K562 (cell line): ENCODE results near the gene RCOR2. TPM values are rescaled to one million over a fixed set of nuclear protein-coding genes. Genes with fewer than 3 reads are reported as not detected.

Experiments used
- ATAC-seq: fragments of 200-7000 bp; cut with Tn5 transposase; 3 replicates; pipeline ENCODE4 v1.9.1; 2020; ENCODE audit warnings: moderate library complexity
- BruUV-seq: library from RNA; stranded (reverse); fragments of 400-500 nt; replicated peaks from 2 replicates; lab custom pipeline; 2021; lab: Mats Ljungman, UMichigan
- CTCF ChIA-PET: fragments of 300-600 bp; formaldehyde crosslinking; extraction: SDS; loops from one replicate; lab custom pipeline; 2021; ENCODE audit warnings: low intra/inter-chr PET ratio; lab: Yijun Ruan, JAX
- POLR2A ChIA-PET: fragments of 300-600, 350-650 bp; sonication (Branson Sonifier 250); formaldehyde crosslinking; extraction: SDS; loops from one replicate; lab custom pipeline; 2021; ENCODE audit warnings: antibody characterized with exemption, inconsistent platforms; lab: Yijun Ruan, JAX
- DNase-seq, 4 experiments: peaks; one replicate each; pipeline versions ENCODE4 v3.0.0 to v3.0.0-alpha.2; 2011 to 2018; ENCODE audit warnings: low spot score in 3 of 4, mixed read lengths in 3 of 4; ENCODE audit errors: extremely low read depth in 1 of 4
- FAIRE-seq: peaks from 2 replicates; lab custom pipeline; 2011; peaks lifted over from hg19 to GRCh38; lab: Jason Lieb, UNC
- H2AFZ ChIP-seq: 2 replicates; pipeline ENCODE4 v1.6.0; 2011; ENCODE audit warnings: low read depth, low read length, control low read depth, inconsistent platforms
- H3K27ac ChIP-seq: fragments of 200-600 bp; 3 replicates; pipeline ENCODE4 v1.8.0; 2011; ENCODE audit warnings: low read depth, mild to moderate bottlenecking, control low read depth, inconsistent platforms, low read length, moderate library complexity, mixed read lengths; ENCODE audit errors: extremely low read depth
- H3K27me3 ChIP-seq, 2 experiments: fragments of 300-600 bp in 1 of 2; 2 replicates in 1 of 2; 3 replicates in 1 of 2; pipeline versions ENCODE4 v1.6.0 to v1.8.0; 2011; ENCODE audit warnings: inconsistent platforms in 2 of 2, low read length in 2 of 2, mild to moderate bottlenecking in 1 of 2, mixed read lengths in 1 of 2, moderate library complexity in 1 of 2; ENCODE audit not compliant: control insufficient read depth in 2 of 2, insufficient read depth in 2 of 2
- H3K36me3 ChIP-seq: fragments of 300-600 bp; 3 replicates; pipeline ENCODE4 v1.8.0; 2011; ENCODE audit warnings: mild to moderate bottlenecking, low read length, inconsistent platforms; ENCODE audit not compliant: control insufficient read depth, insufficient read depth
- H3K4me1 ChIP-seq, 2 experiments: fragments of 200-600 bp in 1 of 2; replicated peaks in 1 of 2; 2 replicates in 1 of 2; 3 replicates in 1 of 2; pipeline versions ENCODE4 v1.5.1 to v1.8.0; 2011; ENCODE audit warnings: inconsistent platforms in 2 of 2, low read length in 2 of 2, mild to moderate bottlenecking in 1 of 2, mixed read lengths in 1 of 2, moderate library complexity in 1 of 2; ENCODE audit not compliant: control insufficient read depth in 2 of 2, insufficient read depth in 2 of 2
- H3K4me2 ChIP-seq: 2 replicates; pipeline ENCODE4 v1.6.1; 2011; ENCODE audit warnings: low read length, control low read depth, inconsistent platforms, mixed read lengths; ENCODE audit not compliant: insufficient read depth
- H3K4me3 ChIP-seq: fragments of 200-600 bp; sonication (generic), shearing (Covaris generic); 2 replicates; pipeline ENCODE4 v1.5.1; 2016; ENCODE audit warnings: control low read depth, inconsistent platforms
- H3K79me2 ChIP-seq: fragments of 200-600 bp; 3 replicates; pipeline ENCODE4 v1.8.0; 2011; ENCODE audit warnings: low read length, inconsistent platforms; ENCODE audit not compliant: control insufficient read depth, insufficient read depth
- H3K9ac ChIP-seq, 2 experiments: 2 replicates each; pipeline versions ENCODE4 v1.6.0 to v1.6.1; 2011; ENCODE audit warnings: low read depth in 2 of 2, low read length in 2 of 2, control low read depth in 1 of 2, inconsistent platforms in 1 of 2, mild to moderate bottlenecking in 1 of 2, mixed read lengths in 1 of 2; ENCODE audit not compliant: insufficient read depth in 1 of 2
- H3K9me1 ChIP-seq: one replicate; pipeline ENCODE4 v1.6.0; 2011; ENCODE audit warnings: inconsistent platforms, mild to moderate bottlenecking, low read length, moderate library complexity; ENCODE audit not compliant: control insufficient read depth, insufficient read depth
- H3K9me3 ChIP-seq: replicated peaks from 2 replicates; pipeline ENCODE4 v1.5.1; 2011; ENCODE audit warnings: low read depth, low read length, inconsistent platforms; ENCODE audit not compliant: control insufficient read depth, insufficient read depth
- H4K20me1 ChIP-seq: replicated peaks from 2 replicates; pipeline ENCODE4 v1.6.1; 2011; ENCODE audit warnings: low read length, inconsistent platforms, mixed read lengths; ENCODE audit not compliant: control insufficient read depth, insufficient read depth
- FOXA3 ChIP-seq, 2 experiments: fragments of 450-650 bp in 1 of 2; sonication (generic) in 1 of 2; formaldehyde crosslinking; IDR thresholded peaks in 1 of 2; conservative IDR thresholded peaks in 1 of 2; 2 replicates each; pipeline versions ENCODE4 v1.4.0 to v1.8.0; 2020 to 2022; ENCODE audit warnings: mild to moderate bottlenecking in 2 of 2, missing genetic modification reagents in 1 of 2
- HNRNPLL ChIP-seq: fragments of 200-400 bp; formaldehyde crosslinking; IDR thresholded peaks from 2 replicates; pipeline ENCODE4 v1.6.1; 2017; ENCODE audit warnings: low read length, low read depth, mild to moderate bottlenecking; ENCODE audit not compliant: poor library complexity, severe bottlenecking
- MXI1 ChIP-seq: IDR thresholded peaks from 2 replicates; pipeline ENCODE4 v1.6.1; 2011; ENCODE audit warnings: low read depth, mild to moderate bottlenecking, improper control_type of control experiment, low read length
- PCBP2 ChIP-seq: fragments of 200-400 bp; formaldehyde crosslinking; IDR thresholded peaks from 2 replicates; pipeline ENCODE4 v1.6.1; 2018; ENCODE audit warnings: low read length, low read depth, mild to moderate bottlenecking, moderate library complexity; ENCODE audit not compliant: poor library complexity, severe bottlenecking
- RB1 ChIP-seq: fragments of 450-650 bp; IDR thresholded peaks from 2 replicates; pipeline ENCODE4 v1.6.1; 2017; ENCODE audit warnings: low read depth, mild to moderate bottlenecking
- SP1 ChIP-seq: sonication (generic); formaldehyde crosslinking; IDR thresholded peaks from 2 replicates; pipeline ENCODE4 v1.8.1; 2022; ENCODE audit warnings: mild to moderate bottlenecking, missing genetic modification reagents
- STAG1 ChIP-seq: sonication (generic); formaldehyde crosslinking; IDR thresholded peaks from 2 replicates; pipeline ENCODE4 v1.5.0; 2020; ENCODE audit warnings: missing genetic modification reagents, borderline replicate concordance
- TOE1 ChIP-seq, 2 experiments: fragments of 450-650 bp in 1 of 2; sonication (generic) in 1 of 2; formaldehyde crosslinking in 1 of 2; IDR thresholded peaks; 2 replicates each; pipeline versions ENCODE4 v1.7.1 to v1.8.0; 2016 to 2022; ENCODE audit warnings: borderline replicate concordance in 2 of 2, mild to moderate bottlenecking in 2 of 2, antibody characterized with exemption in 1 of 2, inconsistent platforms in 1 of 2, low read depth in 1 of 2, missing genetic modification reagents in 1 of 2, moderate library complexity in 1 of 2
- ZC3H8 ChIP-seq: fragments of 450-650 bp; IDR thresholded peaks from 2 replicates; pipeline ENCODE4 v1.6.1; 2017
- ZNF592 ChIP-seq: fragments of 450-650 bp; IDR thresholded peaks from 2 replicates; pipeline ENCODE4 v1.6.1; 2017; ENCODE audit warnings: antibody characterized with exemption, mild to moderate bottlenecking
- ZSCAN32 ChIP-seq: fragments of 450-650 bp; formaldehyde crosslinking; IDR thresholded peaks from 2 replicates; pipeline ENCODE4 v1.4.0; 2020; ENCODE audit warnings: mild to moderate bottlenecking, moderate library complexity
- WGBS: fragments of 100-300 bp; shearing (Covaris generic); methylation state at CpG from one replicate; pipeline ENCODE4 v1.1.6; 2016; ENCODE audit warnings: low coverage, mixed read lengths; ENCODE audit not compliant: insufficient coverage; ENCODE audit errors: missing lambda C conversion rate; 5-methylcytosine and 5-hydroxymethylcytosine counted together
- in situ Hi-C: fragments of 300-500 bp; cut with MboI; formaldehyde crosslinking; loops from 4 replicates; pipeline ENCODE4 v1.15.0; 2018; ENCODE audit warnings: inconsistent platforms, mixed read lengths
- intact Hi-C: fragments of 100-400 bp; cut with micrococcal nuclease; formaldehyde crosslinking; loops from 2 replicates; pipeline ENCODE4 v1.14.2; 2022
- polyA plus RNA-seq, 8 experiments: library from polyadenylated mRNA; depleted of rRNA in 4 of 8; stranded (reverse) in 5 of 8; unstranded in 3 of 8; fragments of >200 nt; fragmentation: Nextera tagmentation in 2 of 8; fragmentation: Illumina TruSeq in 1 of 8; extraction: Ambion mirVana in 2 of 8; extraction: Trizol in 1 of 8; gene quantifications; 2 replicates each; pipeline versions ENCODE4 v1.2.1 to v1.2.3, GENCODE V29; 2011 to 2014; ENCODE audit warnings: inconsistent platforms in 1 of 8, missing spikeins in 1 of 8
- total RNA-seq, 7 experiments: library from RNA; depleted of rRNA in 6 of 7; stranded (reverse); fragments of >200 nt in 6 of 7; fragmentation: Illumina TruSeq in 2 of 7; extraction: Trizol in 2 of 7; gene quantifications; 2 replicates each; pipeline versions ENCODE4 v1.2.1 to v1.2.3, GENCODE V29; 2011 to 2021; ENCODE audit warnings: low replicate concordance in 1 of 7
- TF ChIP-seq, protein P1 (sequence below), 3 experiments: IDR thresholded peaks in 2 of 3; conservative IDR thresholded peaks in 1 of 3; 2 replicates each; pipeline ENCODE4 v1.5.1; 2011 to 2012; ENCODE audit warnings: low read length in 3 of 3, mild to moderate bottlenecking in 3 of 3, control low read depth in 2 of 3, improper control_type of control experiment in 1 of 3, inconsistent platforms in 1 of 3, low read depth in 1 of 3, mixed read lengths in 1 of 3, moderate library complexity in 1 of 3; ENCODE audit not compliant: insufficient read depth in 2 of 3

Gene RCOR2
- total and polyA plus RNA-seq, 9 of the 15 experiments (the other 6 are each of a cell fraction or from before 2014, with no cell fraction given): 0.04 to 6.5 (median 2.5) TPM; not detected in 1

DNA sequence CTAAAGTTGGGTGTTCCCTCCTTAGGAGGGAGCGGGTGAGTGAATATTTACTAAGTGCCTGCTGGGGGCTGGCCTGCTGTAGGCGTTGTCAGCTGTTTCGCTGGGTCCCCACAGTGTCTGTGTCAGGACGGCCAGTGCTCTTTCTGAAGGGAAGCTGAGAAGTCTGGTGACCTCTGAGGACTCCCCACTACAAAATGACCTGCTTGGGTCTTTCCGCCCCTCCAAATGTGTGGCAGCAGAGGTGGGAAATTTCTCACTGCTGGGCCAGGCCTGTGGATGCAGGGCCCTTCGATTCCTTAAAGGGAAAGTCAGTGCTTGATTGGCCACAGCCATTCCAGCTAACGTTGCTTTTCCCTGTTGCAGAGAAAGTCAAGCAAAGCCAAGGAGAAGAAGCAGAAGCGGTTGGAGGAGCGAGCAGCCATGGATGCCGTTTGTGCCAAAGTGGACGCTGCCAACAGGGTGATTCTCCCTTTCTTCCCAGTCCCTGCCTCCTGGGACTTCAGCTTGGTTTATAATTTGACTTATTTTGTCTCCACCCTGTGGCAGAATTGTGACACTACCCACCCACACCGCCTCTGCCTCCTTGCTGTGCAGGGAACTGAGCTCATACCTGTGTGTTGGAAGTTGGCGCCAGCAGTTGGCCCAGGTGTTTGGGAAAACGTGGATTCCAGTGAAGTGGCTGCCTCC lies 28.7 kb upstream of the RCOR2 start:
- H3K4me2 ChIP-seq: no peak overlapping the region
- no peak overlapping the region for H2AFZ ChIP-seq
- in situ Hi-C loops: loop anchor here (10.0 kb wide), 1 partner anchor 111 kb away; the partner anchor contains the start of gene MARK2
- H3K9ac ChIP-seq: peak overlapping the region in 1 of 2 experiments; percentile 71; a peak in 1 of 4 replicates
- DNase-seq (peak; percentile 58 to 67 (median 62)), ATAC-seq (peak; percentile 89), FAIRE-seq (peak; percentile 80)
- H3K27ac ChIP-seq: no peak overlapping the region; the same call in 2 of the 3 replicates
- H4K20me1 ChIP-seq: peaks cover 15% of the 10 kb centered on the region
- WGBS: 59% methylated on average over 14 of the region's 14 CpGs
- intact Hi-C loops: loop anchor here (1.0 kb wide), 1 partner anchor 108 kb away; no protein-coding TSS in a partner anchor
- H3K27me3 ChIP-seq: no peaks in the 10 kb centered on the region
- no peaks in the 10 kb centered on the region for H3K9me3 ChIP-seq
- peaks cover 35 to 40% of the 10 kb centered on the region in 2 experiments for H3K4me1 ChIP-seq
- ChIA-PET POLR2A (interaction anchor here (0.6 to 3.4 kb wide), 10 partner anchors 9 to 379 kb away, joined by 3 to 14 read pairs (median 3); no protein-coding TSS in a partner anchor), CTCF (interaction anchor here (0.5 to 2.0 kb wide), 4 partner anchors 28 to 315 kb away, joined by 3 to 21 read pairs (median 4); partner anchors contain the start of gene RCOR2)
- H3K4me3 ChIP-seq: no peak overlapping the region
- peaks cover 79% of the 10 kb centered on the region for H3K36me3 ChIP-seq
- BruUV-seq: no TSS peak
- H3K79me2 ChIP-seq: peaks cover 49% of the 10 kb centered on the region
- peaks cover 4% of the 10 kb centered on the region for H3K9me1 ChIP-seq
- TF ChIP-seq STAG1 (CRISPR knock-in tag): peak; percentile 16; the same call in 1 of the 2 replicates
- no peak for TF ChIP-seq ZSCAN32 (CRISPR knock-in tag)
- TF ChIP-seq ZC3H8: no peak
- TF ChIP-seq PCBP2: no peak
- TF ChIP-seq, protein P1, sequence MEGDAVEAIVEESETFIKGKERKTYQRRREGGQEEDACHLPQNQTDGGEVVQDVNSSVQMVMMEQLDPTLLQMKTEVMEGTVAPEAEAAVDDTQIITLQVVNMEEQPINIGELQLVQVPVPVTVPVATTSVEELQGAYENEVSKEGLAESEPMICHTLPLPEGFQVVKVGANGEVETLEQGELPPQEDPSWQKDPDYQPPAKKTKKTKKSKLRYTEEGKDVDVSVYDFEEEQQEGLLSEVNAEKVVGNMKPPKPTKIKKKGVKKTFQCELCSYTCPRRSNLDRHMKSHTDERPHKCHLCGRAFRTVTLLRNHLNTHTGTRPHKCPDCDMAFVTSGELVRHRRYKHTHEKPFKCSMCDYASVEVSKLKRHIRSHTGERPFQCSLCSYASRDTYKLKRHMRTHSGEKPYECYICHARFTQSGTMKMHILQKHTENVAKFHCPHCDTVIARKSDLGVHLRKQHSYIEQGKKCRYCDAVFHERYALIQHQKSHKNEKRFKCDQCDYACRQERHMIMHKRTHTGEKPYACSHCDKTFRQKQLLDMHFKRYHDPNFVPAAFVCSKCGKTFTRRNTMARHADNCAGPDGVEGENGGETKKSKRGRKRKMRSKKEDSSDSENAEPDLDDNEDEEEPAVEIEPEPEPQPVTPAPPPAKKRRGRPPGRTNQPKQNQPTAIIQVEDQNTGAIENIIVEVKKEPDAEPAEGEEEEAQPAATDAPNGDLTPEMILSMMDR (IDR thresholded peaks at IDR 0.05 in 2 of 3, conservative IDR thresholded peaks at IDR 0.05 in 1 of 3; ENCODE audit: insufficient read depth in 2 of 3, low read depth in 1 of 3, low read length in 3 of 3): peak; percentile 69 to 78 (median 74)
- TF ChIP-seq FOXA3 (CRISPR knock-in tag; conservative IDR thresholded peaks at IDR 0.05 in 1 of 2, IDR thresholded peaks at IDR 0.05 in 1 of 2): no peak
- TF ChIP-seq HNRNPLL: no peak
- peak; percentile 69; the same call in 1 of the 2 replicates for TF ChIP-seq RB1
- no peak for TF ChIP-seq TOE1 (IDR thresholded peaks at IDR 0.05; ENCODE audit: borderline replicate concordance)
- no peak for TF ChIP-seq TOE1 (CRISPR knock-in tag; IDR thresholded peaks at IDR 0.05; ENCODE audit: borderline replicate concordance, low read depth)
- TF ChIP-seq SP1: 0 out of 2 replicates have a peak, but pooled peaks have one; percentile 34
- no peak for TF ChIP-seq MXI1
- 0 out of 2 replicates have a peak, but pooled peaks have one; percentile 0 for TF ChIP-seq ZNF592
